DMS53 (cell line): Measurements from ENCODE around the gene CBLN1.
"Not testable (repeated sequence)": the region's sequence is repeated elsewhere in the genome, so short reads cannot be mapped to it uniquely, and the experiment has no call there.

Experiments used
- DNase-seq: peaks from one replicate; lab custom pipeline; 2025; lab: John Stamatoyannopoulos, UW

Gene CBLN1

GRCh38 chr16:49277766-49278566, 3.7 kb downstream of the CBLN1 start:
- DNase-seq, result no peak

GRCh38 chr16:49277386-49277742, 4.3 kb downstream of the CBLN1 start:
- DNase-seq, result no peak

- no peak for DNase-seq
Measured at GRCh38 chr16:49276646-49277385, 4.8 kb downstream of the CBLN1 start.

- no peak for DNase-seq
Measured at GRCh38 chr16:49275870-49276269, 5.8 kb downstream of the CBLN1 start.

GRCh38 chr16:49275050-49275730, 6.4 kb downstream of the CBLN1 start:
- no peak for DNase-seq

- no peak for DNase-seq
Measured at GRCh38 chr16:49274591-49274990, 7.0 kb downstream of the CBLN1 start.

GRCh38 chr16:49273771-49274170, 7.9 kb downstream of the CBLN1 start:
- no peak for DNase-seq

GRCh38 chr16:49271363-49271762, 10.3 kb downstream of the CBLN1 start:
- DNase-seq, result no peak

- no peak for DNase-seq
Measured at GRCh38 chr16:49269201-49269600, 12.4 kb downstream of the CBLN1 start.

GRCh38 chr16:49268667-49269066, 13.0 kb downstream of the CBLN1 start:
- DNase-seq, result no peak

GRCh38 chr16:49262501-49262900, 19.1 kb downstream of the CBLN1 start:
- DNase-seq, result no peak

GRCh38 chr16:49261930-49262329, 19.7 kb downstream of the CBLN1 start:
- no peak for DNase-seq

- DNase-seq, result no peak
Measured at GRCh38 chr16:49260956-49261530, 20.6 kb downstream of the CBLN1 start.

- no peak for DNase-seq
Measured at GRCh38 chr16:49260253-49260652, 21.4 kb downstream of the CBLN1 start.

- no peak for DNase-seq
Measured at GRCh38 chr16:49259330-49259729, 22.3 kb downstream of the CBLN1 start.

- no peak for DNase-seq
Measured at GRCh38 chr16:49250689-49251088, 30.9 kb downstream of the CBLN1 start.

- no peak for DNase-seq
Measured at GRCh38 chr16:49248227-49248626, 33.4 kb downstream of the CBLN1 start.

GRCh38 chr16:49236216-49236615, 45.4 kb downstream of the CBLN1 start:
- no peak for DNase-seq

GRCh38 chr16:49228335-49228734, 53.3 kb downstream of the CBLN1 start:
- DNase-seq, result not testable (repeated sequence)
